Fibroblast of lung (primary cell): ENCODE measurements around the gene TMEM117. TPM values are rescaled to one million over a fixed set of nuclear protein-coding genes. Genes with fewer than 3 reads are reported as not detected.
"Not testable (repeated sequence)": the region's sequence is repeated elsewhere in the genome, so short reads cannot be mapped to it uniquely, and the experiment has no call there.

ENCODE experiments used
- DNase-seq, 2 donors: peaks; one replicate each; pipeline versions ENCODE4 v3.0.0 to v3.0.0-alpha.2; 2010; ENCODE audit warnings: low read depth in 2 of 2
- H2AFZ ChIP-seq: 2 replicates; pipeline ENCODE4 v1.5.1; 2012; ENCODE audit warnings: low read length, control low read depth, inconsistent platforms
- H3K27ac ChIP-seq: 2 replicates; pipeline ENCODE4 v1.5.1; 2011; ENCODE audit warnings: low read length, control low read depth; ENCODE audit not compliant: insufficient read depth
- H3K27me3 ChIP-seq: 2 replicates; pipeline ENCODE4 v1.5.1; 2011; ENCODE audit warnings: mild to moderate bottlenecking, low read length; ENCODE audit not compliant: control insufficient read depth, insufficient read depth
- H3K36me3 ChIP-seq: 2 replicates; pipeline ENCODE4 v1.5.1; 2011; ENCODE audit warnings: low read length; ENCODE audit not compliant: control insufficient read depth, insufficient read depth
- H3K4me1 ChIP-seq: 2 replicates; pipeline ENCODE4 v1.5.1; 2011; ENCODE audit warnings: low read length; ENCODE audit not compliant: control insufficient read depth, insufficient read depth; ENCODE audit errors: extremely low read depth
- H3K4me2 ChIP-seq: 2 replicates; pipeline ENCODE4 v1.5.1; 2011; ENCODE audit warnings: low read length, control low read depth; ENCODE audit not compliant: insufficient read depth; ENCODE audit errors: extremely low read depth
- H3K4me3 ChIP-seq, 4 experiments: fragments of 200-600 bp in 1 of 4; sonication (generic) in 1 of 4; replicated peaks in 1 of 4; 2 replicates each; pipeline ENCODE4 v1.5.1; 2011 to 2016; ENCODE audit warnings: low read length in 4 of 4, low read depth in 3 of 4, mild to moderate bottlenecking in 3 of 4, control low read depth in 2 of 4, inconsistent platforms in 1 of 4, mixed read lengths in 1 of 4; ENCODE audit not compliant: insufficient read depth in 1 of 4; ENCODE audit errors: control extremely low read depth in 1 of 4
- H3K79me2 ChIP-seq: 2 replicates; pipeline ENCODE4 v1.5.1; 2012; ENCODE audit warnings: mild to moderate bottlenecking, low read length, inconsistent platforms; ENCODE audit not compliant: control insufficient read depth, insufficient read depth
- H3K9ac ChIP-seq: 2 replicates; pipeline ENCODE4 v1.5.1; 2011; ENCODE audit warnings: mild to moderate bottlenecking, low read length, control low read depth; ENCODE audit not compliant: insufficient read depth
- H3K9me3 ChIP-seq: 2 replicates; pipeline ENCODE4 v1.5.1; 2012; ENCODE audit warnings: low read depth, low read length; ENCODE audit not compliant: control insufficient read depth, insufficient read depth
- H4K20me1 ChIP-seq: 2 replicates; pipeline ENCODE4 v1.5.1; 2011; ENCODE audit warnings: low read length; ENCODE audit not compliant: control insufficient read depth, insufficient read depth; ENCODE audit errors: extremely low read depth
- CTCF ChIP-seq, 2 donors: IDR thresholded peaks in 1 of 2; conservative IDR thresholded peaks in 1 of 2; 1 replicate in 1 of 2; 2 replicates in 1 of 2; pipeline ENCODE4 v1.5.1; 2011 to 2012; ENCODE audit warnings: low read length in 2 of 2, control low read depth in 1 of 2, inconsistent platforms in 1 of 2, low read depth in 1 of 2, mild to moderate bottlenecking in 1 of 2
- EZH2 ChIP-seq: IDR thresholded peaks from 2 replicates; pipeline ENCODE4 v1.5.1; 2012; ENCODE audit warnings: low read length, control low read depth, mild to moderate bottlenecking; ENCODE audit errors: missing control alignments
- polyA plus RNA-seq, 2 donors: library from polyadenylated mRNA; depleted of rRNA in 1 of 2; stranded (reverse) in 1 of 2; unstranded in 1 of 2; fragments of >200 nt; gene quantifications; 2 replicates each; pipeline ENCODE4 v1.2.1, GENCODE V29; 2011 to 2012; ENCODE audit warnings: missing spikeins in 1 of 2
- total RNA-seq: library from RNA; depleted of rRNA; stranded (reverse); fragments of >200 nt; gene quantifications from 2 replicates; pipeline ENCODE4 v1.2.1, GENCODE V29; 2014

Gene TMEM117
- total and polyA plus RNA-seq, 2 donors (not counting 1 experiment from before 2014, with no cell fraction given) = 7.6 to 7.8 TPM

GRCh38 chr12:44248436-44248835 is 412.6 kb downstream of the TMEM117 start:
- Histone ChIP-seq H3K79me2 (no peaks in the 10 kb centered on the region), H3K4me2 (no peak overlapping the region), H3K4me1 (no peaks in the 10 kb centered on the region), H3K36me3 (no peaks in the 10 kb centered on the region), H2AFZ (no peak overlapping the region), H4K20me1 (no peaks in the 10 kb centered on the region), H3K9ac (no peak overlapping the region), H3K4me3 (no peak overlapping the region), H3K9me3 (no peaks in the 10 kb centered on the region), H3K27ac (no peak overlapping the region), H3K27me3 (no peaks in the 10 kb centered on the region)
- TF ChIP-seq EZH2 (no peak), CTCF (conservative IDR thresholded peaks at IDR 0.05 in 1 of 2, IDR thresholded peaks at IDR 0.05 in 1 of 2; ENCODE audit: low read depth in 1 of 2, low read length in 2 of 2) (no peak)
- DNase-seq = no peak

GRCh38 chr12:44250440-44250839 is 414.6 kb downstream of the TMEM117 start:
- H2AFZ ChIP-seq, H3K4me2 ChIP-seq, H3K36me3 ChIP-seq, H3K79me2 ChIP-seq, DNase-seq, H4K20me1 ChIP-seq, H3K9me3 ChIP-seq, H3K27me3 ChIP-seq, H3K27ac ChIP-seq, H3K9ac ChIP-seq, H3K4me1 ChIP-seq, H3K4me3 ChIP-seq: not testable (repeated sequence)

GRCh38 chr12:44253338-44253856 is 417.5 kb downstream of the TMEM117 start:
- Histone ChIP-seq H3K4me3 (no peak overlapping the region), H3K9me3 (no peaks in the 10 kb centered on the region), H3K36me3 (no peaks in the 10 kb centered on the region), H3K79me2 (no peaks in the 10 kb centered on the region), H3K27me3 (no peaks in the 10 kb centered on the region), H3K27ac (no peak overlapping the region), H3K4me2 (no peak overlapping the region), H3K4me1 (no peaks in the 10 kb centered on the region), H2AFZ (no peak overlapping the region), H3K9ac (no peak overlapping the region), H4K20me1 (no peaks in the 10 kb centered on the region)
- TF ChIP-seq CTCF (conservative IDR thresholded peaks at IDR 0.05 in 1 of 2, IDR thresholded peaks at IDR 0.05 in 1 of 2; ENCODE audit: low read depth in 1 of 2, low read length in 2 of 2) = no peak
- no peak for TF ChIP-seq EZH2
- no peak for DNase-seq
